Stimulated activated naive CD8-positive, alpha-beta T cell treated with anti-CD3 and anti-CD28 coated beads, Interleukin-15, amount 100 ng/mL, for 72 hours (primary cell): ENCODE results near the gene GLOD5.
"Not testable (repeated sequence)": the region's sequence is repeated elsewhere in the genome, so short reads cannot be mapped to it uniquely, and the experiment has no call there.

Experiments used
- ATAC-seq: fragments of 150-1000 bp; cut with Tn5 transposase; 2 replicates; pipeline ENCODE4 v1.10.0; 2021; ENCODE audit warnings: mild to moderate bottlenecking, moderate library complexity
- DNase-seq, 2 donors: peaks; one replicate each; pipeline ENCODE4 v3.0.0; 2021 to 2022
- H3K27ac Mint-ChIP-seq, 2 donors: one replicate each; pipeline ENCODE4 v1.8.0; 2022; ENCODE audit warnings: mild to moderate bottlenecking in 2 of 2, mixed read lengths in 2 of 2, moderate library complexity in 2 of 2
- H3K27me3 Mint-ChIP-seq: one replicate; pipeline ENCODE4 v1.8.0; 2022; ENCODE audit warnings: mixed read lengths
- H3K4me1 Mint-ChIP-seq: one replicate; pipeline ENCODE4 v1.8.0; 2022; ENCODE audit warnings: mild to moderate bottlenecking, mixed read lengths
- H3K4me3 Mint-ChIP-seq, 2 donors: one replicate each; pipeline ENCODE4 v1.8.0; 2022; ENCODE audit warnings: mild to moderate bottlenecking in 2 of 2, mixed read lengths in 2 of 2, moderate library complexity in 1 of 2
- H3K9me3 Mint-ChIP-seq, 2 donors: one replicate each; pipeline ENCODE4 v1.8.0; 2022; ENCODE audit warnings: mixed read lengths in 2 of 2

Gene GLOD5

GRCh38 chrX:48800574-48801279, 39.2 kb downstream of the GLOD5 start:
- H3K27me3 Mint-ChIP-seq, result no peaks in the 10 kb centered on the region
- H3K4me3 Mint-ChIP-seq, result peak overlapping the region; percentile 92 to 97
- no peak for DNase-seq
- H3K9me3 Mint-ChIP-seq, result no peaks in the 10 kb centered on the region
- ATAC-seq, result no peak
- peaks cover 21% of the 10 kb centered on the region for H3K4me1 Mint-ChIP-seq
- H3K27ac Mint-ChIP-seq, result peak overlapping the region; percentile 98 to 99

- H3K27ac Mint-ChIP-seq, result peak within 1 kb of the TSS; percentile 98 to 99
- DNase-seq (peak; percentile 93 to 98), ATAC-seq (peak; percentile 89)
- no peaks in the 10 kb centered on the region for H3K27me3 Mint-ChIP-seq
- H3K4me3 Mint-ChIP-seq, result peak within 1 kb of the TSS; percentile 92 to 97
- H3K4me1 Mint-ChIP-seq, result peaks cover 24% of the 10 kb centered on the region
- no peaks in the 10 kb centered on the region for H3K9me3 Mint-ChIP-seq
These were observed 39.9 kb downstream of the GLOD5 start, which contains the start of gene HDAC6 for GRCh38 chrX:48801280-48802088. Gene HDAC6, plus strand, starts transcription at chrX:48802067. Its CDS starts 626 bp downstream, at chrX:48802693.

DNA sequence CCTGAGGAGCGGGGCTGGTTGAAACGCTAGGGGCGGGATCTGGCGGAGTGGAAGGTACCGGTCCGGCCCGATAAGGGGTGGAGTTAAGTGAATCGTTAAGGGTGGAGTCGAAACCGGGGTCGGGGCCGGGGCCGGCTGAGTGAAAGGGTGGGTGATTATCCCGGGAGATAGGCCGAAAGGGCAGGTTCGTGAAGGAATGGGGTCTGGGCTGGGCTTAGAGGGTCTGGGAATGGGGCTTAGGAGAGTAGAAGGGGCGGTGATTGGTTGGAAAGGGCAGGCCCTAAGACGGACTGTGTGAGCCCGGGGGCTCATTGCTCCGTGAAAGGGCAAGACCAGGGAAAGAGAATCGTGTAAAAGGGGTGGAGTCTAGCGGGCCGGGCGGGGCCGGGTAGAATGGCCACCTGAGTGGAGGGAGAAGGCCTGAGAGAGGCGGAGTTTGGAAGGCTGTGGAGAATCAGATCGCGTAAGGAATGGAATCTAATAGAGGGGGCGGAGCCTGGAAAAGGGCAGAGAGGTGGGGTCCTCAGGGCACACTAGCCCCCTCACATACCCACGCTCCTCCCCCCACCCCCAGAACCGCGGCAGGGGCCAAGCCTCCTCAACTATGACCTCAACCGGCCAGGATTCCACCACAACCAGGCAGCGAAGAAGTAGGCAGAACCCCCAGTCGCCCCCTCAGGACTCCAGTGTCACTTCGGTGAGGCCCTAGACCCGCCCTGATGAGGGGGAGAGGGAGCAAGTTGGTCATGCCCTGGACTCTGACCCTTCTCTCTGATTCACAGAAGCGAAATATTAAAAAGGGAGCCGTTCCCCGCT, 40.8 kb downstream of the GLOD5 start:
- ATAC-seq (peak; percentile 64), DNase-seq (peak in 1 of 2 donors; percentile 75)
- H3K27me3 Mint-ChIP-seq, result no peaks in the 10 kb centered on the region

DNA sequence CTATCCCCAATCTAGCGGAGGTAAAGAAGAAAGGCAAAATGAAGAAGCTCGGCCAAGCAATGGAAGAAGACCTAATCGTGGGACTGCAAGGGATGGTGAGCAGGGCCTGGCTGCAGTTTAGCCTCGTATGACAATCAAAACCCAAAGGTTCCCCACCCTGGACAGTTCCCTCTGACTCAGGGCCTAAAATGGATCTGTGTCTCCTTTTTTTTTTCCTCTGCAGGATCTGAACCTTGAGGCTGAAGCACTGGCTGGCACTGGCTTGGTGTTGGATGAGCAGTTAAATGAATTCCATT, 41.3 kb downstream of the GLOD5 start:
- no peaks in the 10 kb centered on the region for H3K27me3 Mint-ChIP-seq
- peak overlapping the region in 1 of 2 donors; percentile 98 for H3K27ac Mint-ChIP-seq
- H3K4me3 Mint-ChIP-seq, result peak overlapping the region; percentile 92 to 97
- H3K4me1 Mint-ChIP-seq, result peaks cover 24% of the 10 kb centered on the region
- no peaks in the 10 kb centered on the region for H3K9me3 Mint-ChIP-seq
- DNase-seq, result no peak
- ATAC-seq, result no peak

More for the DNA sequence above, 40.8 kb downstream of the GLOD5 start:
- H3K27ac Mint-ChIP-seq, result peak overlapping the region; percentile 98 to 99
- H3K9me3 Mint-ChIP-seq, result no peaks in the 10 kb centered on the region
- peaks cover 24% of the 10 kb centered on the region for H3K4me1 Mint-ChIP-seq
- peak overlapping the region; percentile 92 to 97 for H3K4me3 Mint-ChIP-seq

DNA sequence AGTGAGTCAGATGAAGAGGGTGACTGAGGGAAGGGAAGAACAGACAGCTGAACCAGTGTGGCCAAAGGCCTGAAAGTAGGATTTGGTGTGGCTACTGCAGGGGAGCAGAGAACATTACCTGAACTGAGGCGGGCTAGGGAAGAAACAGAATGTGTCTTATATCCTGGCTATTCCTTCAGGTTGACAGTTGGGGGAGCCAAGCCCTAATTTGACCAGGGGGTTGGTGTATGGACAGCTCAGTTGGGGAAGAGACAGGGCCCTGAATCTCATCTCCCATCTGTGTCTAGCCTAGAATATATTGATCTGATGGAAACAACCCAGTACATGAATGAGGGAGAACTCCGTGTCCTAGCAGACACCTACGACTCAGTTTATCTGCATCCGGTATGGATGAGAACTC, 44.5 kb downstream of the GLOD5 start:
- H3K27ac Mint-ChIP-seq, result no peak overlapping the region
- H3K4me3 Mint-ChIP-seq, result no peak overlapping the region
- peaks cover 17% of the 10 kb centered on the region for H3K4me1 Mint-ChIP-seq
- DNase-seq (no peak), ATAC-seq (no peak)
- no peaks in the 10 kb centered on the region for H3K9me3 Mint-ChIP-seq
- H3K27me3 Mint-ChIP-seq, result no peaks in the 10 kb centered on the region

GRCh38 chrX:48813644-48814043, 52.1 kb downstream of the GLOD5 start:
- no peak overlapping the region for H3K27ac Mint-ChIP-seq
- no peaks in the 10 kb centered on the region for H3K9me3 Mint-ChIP-seq
- H3K4me1 Mint-ChIP-seq, result no peaks in the 10 kb centered on the region
- no peak for DNase-seq
- no peak overlapping the region for H3K4me3 Mint-ChIP-seq
- ATAC-seq, result no peak
- no peaks in the 10 kb centered on the region for H3K27me3 Mint-ChIP-seq

DNA sequence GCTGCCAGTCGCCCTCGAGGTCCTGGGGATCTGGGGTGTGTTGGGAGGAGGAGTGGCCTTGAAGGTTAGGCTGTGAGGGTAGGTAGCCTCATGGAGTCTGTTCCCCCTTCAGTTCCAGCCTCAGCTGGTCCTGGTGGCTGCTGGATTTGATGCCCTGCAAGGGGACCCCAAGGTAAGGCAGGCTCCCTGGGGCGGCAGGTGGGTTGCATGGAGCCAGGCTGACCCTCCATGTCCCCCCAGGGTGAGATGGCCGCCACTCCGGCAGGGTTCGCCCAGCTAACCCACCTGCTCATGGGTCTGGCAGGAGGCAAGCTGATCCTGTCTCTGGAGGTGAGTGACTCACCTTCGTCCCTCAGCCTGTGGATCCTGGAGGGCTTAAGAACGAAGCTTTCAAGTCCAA, 53.2 kb downstream of the GLOD5 start:
- no peaks in the 10 kb centered on the region for H3K9me3 Mint-ChIP-seq
- no peak overlapping the region for H3K4me3 Mint-ChIP-seq
- no peak overlapping the region for H3K27ac Mint-ChIP-seq
- H3K27me3 Mint-ChIP-seq, result no peaks in the 10 kb centered on the region
- DNase-seq (no peak), ATAC-seq (no peak)
- no peaks in the 10 kb centered on the region for H3K4me1 Mint-ChIP-seq

DNA sequence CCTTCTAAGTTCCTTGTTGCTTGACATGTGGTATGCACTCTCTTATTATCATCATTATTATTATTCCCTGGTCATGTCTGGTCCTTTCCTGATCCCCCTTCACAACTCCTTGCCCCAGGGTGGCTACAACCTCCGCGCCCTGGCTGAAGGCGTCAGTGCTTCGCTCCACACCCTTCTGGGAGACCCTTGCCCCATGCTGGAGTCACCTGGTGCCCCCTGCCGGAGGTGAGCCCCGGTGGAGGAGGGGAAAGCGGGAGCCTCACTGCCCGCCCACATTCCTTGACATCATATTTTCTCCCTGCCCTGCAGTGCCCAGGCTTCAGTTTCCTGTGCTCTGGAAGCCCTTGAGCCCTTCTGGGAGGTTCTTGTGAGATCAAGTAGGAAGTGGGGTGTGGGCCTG, 53.7 kb downstream of the GLOD5 start:
- ATAC-seq, result no peak
- no peaks in the 10 kb centered on the region for H3K27me3 Mint-ChIP-seq
- no peaks in the 10 kb centered on the region for H3K4me1 Mint-ChIP-seq
- DNase-seq, result no peak
- H3K9me3 Mint-ChIP-seq, result no peaks in the 10 kb centered on the region
- H3K4me3 Mint-ChIP-seq, result no peak overlapping the region
- H3K27ac Mint-ChIP-seq, result no peak overlapping the region

- no peak for DNase-seq
- H3K4me3 Mint-ChIP-seq, result no peak overlapping the region
- H3K27me3 Mint-ChIP-seq, result no peaks in the 10 kb centered on the region
- H3K9me3 Mint-ChIP-seq, result no peaks in the 10 kb centered on the region
- H3K27ac Mint-ChIP-seq, result no peak overlapping the region
- no peak for ATAC-seq
- no peaks in the 10 kb centered on the region for H3K4me1 Mint-ChIP-seq
These were observed 54.7 kb downstream of the GLOD5 start for GRCh38 chrX:48816014-48816810.

- H3K4me1 Mint-ChIP-seq, result no peaks in the 10 kb centered on the region
- DNase-seq, result no peak
- no peak overlapping the region for H3K4me3 Mint-ChIP-seq
- no peak for ATAC-seq
- no peaks in the 10 kb centered on the region for H3K27me3 Mint-ChIP-seq
- H3K27ac Mint-ChIP-seq, result no peak overlapping the region
- no peaks in the 10 kb centered on the region for H3K9me3 Mint-ChIP-seq
These were observed 56.6 kb downstream of the GLOD5 start for GRCh38 chrX:48818098-48818497.

GRCh38 chrX:48818866-48819265, 57.3 kb downstream of the GLOD5 start:
- Mint-ChIP-seq H3K27me3 (no peaks in the 10 kb centered on the region), H3K9me3 (no peaks in the 10 kb centered on the region), H3K4me3 (no peak overlapping the region), H3K4me1 (no peaks in the 10 kb centered on the region), H3K27ac (no peak overlapping the region)
- ATAC-seq (no peak), DNase-seq (no peak)

DNA sequence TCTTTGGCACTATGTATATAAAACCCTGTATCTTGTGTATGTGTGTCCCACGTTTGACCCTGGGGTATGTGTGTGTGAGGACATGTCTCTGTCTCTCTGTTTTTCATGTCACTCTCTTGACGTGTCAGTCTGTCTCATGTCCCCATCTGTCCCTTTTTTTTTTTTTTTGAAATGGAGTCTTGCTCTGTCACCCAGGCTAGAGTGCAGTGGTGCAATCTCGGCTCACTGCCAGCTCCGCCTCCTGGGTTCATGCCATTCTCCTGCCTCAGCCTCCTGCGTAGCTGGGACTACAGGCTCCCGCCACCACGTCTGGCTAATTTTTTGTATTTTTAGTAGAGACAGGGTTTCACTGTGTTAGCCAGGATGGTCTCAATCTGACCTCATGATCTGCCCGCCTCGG, 57.8 kb downstream of the GLOD5 start:
- H3K27me3 Mint-ChIP-seq, H3K9me3 Mint-ChIP-seq, DNase-seq, H3K27ac Mint-ChIP-seq, H3K4me3 Mint-ChIP-seq, ATAC-seq, H3K4me1 Mint-ChIP-seq: not testable (repeated sequence)

DNA sequence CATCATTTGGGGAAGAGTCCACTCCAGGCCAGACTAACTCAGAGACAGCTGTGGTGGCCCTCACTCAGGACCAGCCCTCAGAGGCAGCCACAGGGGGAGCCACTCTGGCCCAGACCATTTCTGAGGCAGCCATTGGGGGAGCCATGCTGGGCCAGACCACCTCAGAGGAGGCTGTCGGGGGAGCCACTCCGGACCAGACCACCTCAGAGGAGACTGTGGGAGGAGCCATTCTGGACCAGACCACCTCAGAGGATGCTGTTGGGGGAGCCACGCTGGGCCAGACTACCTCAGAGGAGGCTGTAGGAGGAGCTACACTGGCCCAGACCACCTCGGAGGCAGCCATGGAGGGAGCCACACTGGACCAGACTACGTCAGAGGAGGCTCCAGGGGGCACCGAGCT, 61.5 kb downstream of the GLOD5 start:
- ATAC-seq (no peak), DNase-seq (no peak)
- Mint-ChIP-seq H3K27me3 (peaks cover 11% of the 10 kb centered on the region), H3K4me3 (no peak overlapping the region), H3K27ac (no peak overlapping the region), H3K9me3 (no peaks in the 10 kb centered on the region), H3K4me1 (peaks cover 6% of the 10 kb centered on the region)
